Measurements from ENCODE around the gene MBD3L1.

MBD3L1 gene

GRCh38 chr19:8866344-8866743 is 34.2 kb downstream of the MBD3L1 start:
- Histone ChIP-seq H3K18ac (ENCODE audit: low read length) (no peak overlapping the region), H3K9ac (ENCODE audit: low read depth, low read length, poor library complexity) (no peak overlapping the region), H4K8ac (ENCODE audit: low read depth, low read length) (no peak overlapping the region), H2BK12ac (ENCODE audit: low read length) (no peak overlapping the region), H3K23ac (ENCODE audit: low read depth, low read length, poor library complexity) (no peak overlapping the region), H2AK5ac (ENCODE audit: low read depth, low read length) (no peak overlapping the region), H2AFZ (ENCODE audit: low read length) (no peak overlapping the region), H3K27ac (replicated peaks; ENCODE audit: low read length) (no peak overlapping the region), H2BK15ac (ENCODE audit: low read length) (no peak overlapping the region), H3K4me3 (ENCODE audit: low read length in 2 of 2) (no peak overlapping the region), H3K79me1 (ENCODE audit: low read depth, low read length) (no peaks in the 10 kb centered on the region), H2BK120ac (ENCODE audit: low read depth, low read length) (no peak overlapping the region), H3K9me3 (replicated peaks in 1 of 2; ENCODE audit: control insufficient read depth in 2 of 2, insufficient read depth in 1 of 2, low read depth in 1 of 2, low read length in 2 of 2) (peaks cover 0 to 34% of the 10 kb centered on the region in 2 donors), H3K36me3 (replicated peaks in 1 of 2; ENCODE audit: control insufficient read depth in 2 of 2, insufficient read depth in 2 of 2, low read length in 2 of 2) (no peaks in the 10 kb centered on the region), H3K4ac (ENCODE audit: low read length) (no peak overlapping the region), H3K27me3 (ENCODE audit: control insufficient read depth in 3 of 3, insufficient read depth in 3 of 3, low read depth in 1 of 3, low read length in 3 of 3) (no peaks in the 10 kb centered on the region), H4K91ac (ENCODE audit: low read depth, low read length, poor library complexity) (no peak overlapping the region), H3K14ac (ENCODE audit: low read length) (no peak overlapping the region), H2BK5ac (ENCODE audit: low read length) (no peak overlapping the region), H3K4me1 (ENCODE audit: control insufficient read depth in 2 of 2, insufficient read depth in 1 of 2, low read depth in 1 of 2, low read length in 2 of 2) (no peaks in the 10 kb centered on the region), H3K4me2 (ENCODE audit: insufficient read depth, low read length, poor library complexity, severe bottlenecking) (no peak overlapping the region)
- DNase-seq (ENCODE audit: low spot score) = no peak

DNA sequence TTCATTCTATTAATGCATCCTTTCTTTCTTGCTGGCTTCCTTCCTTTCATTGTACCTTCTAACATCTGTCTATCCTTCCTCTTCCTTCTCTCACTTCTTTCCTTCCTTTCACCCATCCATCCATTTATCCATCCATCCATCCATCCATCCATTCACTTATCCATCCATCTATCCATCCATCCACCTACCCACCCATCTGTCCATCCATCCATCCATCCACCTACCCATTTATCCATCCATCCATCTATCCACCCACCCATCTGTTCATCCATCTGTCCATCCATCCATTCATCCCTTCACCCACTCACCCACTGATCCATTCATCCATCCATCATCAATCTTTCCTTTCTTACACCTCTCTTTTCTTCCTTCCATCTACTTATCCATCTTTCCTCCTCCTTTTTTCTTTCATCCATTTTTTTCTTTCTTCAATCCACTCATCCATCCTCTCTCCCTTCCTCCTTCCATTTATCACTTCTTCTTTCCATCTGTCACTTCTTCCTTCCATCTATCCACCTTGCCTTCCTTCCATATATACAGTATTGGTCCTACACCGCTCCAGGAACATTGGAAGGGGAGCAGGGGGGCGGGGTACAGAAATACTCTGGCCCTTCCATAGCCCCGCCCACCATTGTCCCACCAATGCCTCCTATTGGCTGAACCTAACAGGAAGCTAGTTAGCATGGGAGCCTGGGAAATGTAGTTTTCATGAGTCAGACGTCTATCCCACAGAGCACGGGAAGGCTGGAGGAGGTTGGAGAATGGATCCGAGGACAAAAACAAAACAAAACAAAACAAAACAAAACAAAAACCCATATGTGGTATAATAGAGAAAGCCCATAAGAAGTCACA is 45.9 kb downstream of the MBD3L1 start:
- no peak overlapping the region for H2AFZ ChIP-seq (ENCODE audit: low read length)
- no peak overlapping the region for H2BK12ac ChIP-seq (ENCODE audit: low read length)

DNA sequence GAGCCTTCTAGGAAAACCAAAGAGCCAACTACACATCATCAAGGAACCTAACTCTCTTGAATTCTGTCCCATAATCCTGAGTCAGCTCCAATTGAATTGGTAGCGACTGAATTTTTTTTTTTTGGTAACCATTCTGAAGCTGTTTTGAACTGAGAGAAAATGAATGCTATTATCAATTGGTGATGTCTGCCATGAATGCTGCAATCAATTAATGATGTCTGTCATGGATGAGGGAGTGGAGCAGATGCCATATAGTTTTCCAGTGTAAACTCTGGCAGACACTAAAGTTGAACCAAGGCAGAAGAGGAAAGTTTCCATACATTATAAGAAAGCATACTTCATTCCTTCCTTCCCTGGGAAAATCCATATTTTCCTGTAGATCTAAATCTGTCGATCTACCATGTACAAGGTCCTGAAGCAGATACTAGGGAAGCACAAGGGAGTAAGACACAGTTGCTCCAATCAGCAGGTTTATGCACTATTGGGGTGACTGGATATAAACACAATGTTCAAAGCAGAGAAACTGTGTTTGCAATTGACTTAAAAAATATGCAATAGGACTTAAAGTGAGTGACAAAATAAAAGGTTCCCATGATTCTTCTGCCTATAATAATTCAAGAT is 48.8 kb downstream of the MBD3L1 start:
- no peak overlapping the region for H2BK15ac ChIP-seq (ENCODE audit: low read length)
- H3K4ac ChIP-seq (ENCODE audit: low read length) = no peak overlapping the region
- no peaks in the 10 kb centered on the region for H3K36me3 ChIP-seq (replicated peaks in 1 of 2; ENCODE audit: control insufficient read depth in 2 of 2, insufficient read depth in 2 of 2, low read length in 2 of 2)
- no peak overlapping the region for H2BK120ac ChIP-seq (ENCODE audit: low read depth, low read length)
- no peak overlapping the region for H3K9ac ChIP-seq (ENCODE audit: low read depth, low read length, poor library complexity)
- H4K91ac ChIP-seq (ENCODE audit: low read depth, low read length, poor library complexity) = no peak overlapping the region
- no peak overlapping the region for H2AK5ac ChIP-seq (ENCODE audit: low read depth, low read length)
- no peaks in the 10 kb centered on the region for H3K4me1 ChIP-seq (ENCODE audit: control insufficient read depth in 2 of 2, insufficient read depth in 1 of 2, low read depth in 1 of 2, low read length in 2 of 2)
- H2BK5ac ChIP-seq (ENCODE audit: low read length) = no peak overlapping the region
- WGBS, 2 donors (ENCODE audit: extremely low coverage in 2 of 2, insufficient read length in 2 of 2, insufficient replicate concordance in 1 of 2) = no CpG with 5 or more reads among the region's 2 CpGs
- no peak overlapping the region for H2BK12ac ChIP-seq (ENCODE audit: low read length)
- H3K18ac ChIP-seq (ENCODE audit: low read length) = no peak overlapping the region
- no peak overlapping the region for H2AFZ ChIP-seq (ENCODE audit: low read length)
- no peak overlapping the region for H3K14ac ChIP-seq (ENCODE audit: low read length)
- peaks cover 0 to 36% of the 10 kb centered on the region in 2 donors for H3K9me3 ChIP-seq (replicated peaks in 1 of 2; ENCODE audit: control insufficient read depth in 2 of 2, insufficient read depth in 1 of 2, low read depth in 1 of 2, low read length in 2 of 2)
- no peak for DNase-seq (ENCODE audit: low spot score)
- H3K4me3 ChIP-seq (ENCODE audit: low read length in 2 of 2) = no peak overlapping the region
- no peak overlapping the region for H3K27ac ChIP-seq (replicated peaks; ENCODE audit: low read length)
- no peak overlapping the region for H3K23ac ChIP-seq (ENCODE audit: low read depth, low read length, poor library complexity)
- H3K4me2 ChIP-seq (ENCODE audit: insufficient read depth, low read length, poor library complexity, severe bottlenecking) = no peak overlapping the region
- H3K27me3 ChIP-seq (ENCODE audit: control insufficient read depth in 3 of 3, insufficient read depth in 3 of 3, low read depth in 1 of 3, low read length in 3 of 3) = no peaks in the 10 kb centered on the region
- no peak overlapping the region for H4K8ac ChIP-seq (ENCODE audit: low read depth, low read length)
- H3K79me1 ChIP-seq (ENCODE audit: low read depth, low read length) = no peaks in the 10 kb centered on the region

More for the DNA sequence above, 45.9 kb downstream of the MBD3L1 start:
- Histone ChIP-seq H2BK120ac (ENCODE audit: low read depth, low read length) (no peak overlapping the region), H3K4me1 (ENCODE audit: control insufficient read depth in 2 of 2, insufficient read depth in 1 of 2, low read depth in 1 of 2, low read length in 2 of 2) (no peaks in the 10 kb centered on the region), H3K14ac (ENCODE audit: low read length) (no peak overlapping the region), H3K4ac (ENCODE audit: low read length) (no peak overlapping the region), H2AK5ac (ENCODE audit: low read depth, low read length) (no peak overlapping the region), H3K27ac (replicated peaks; ENCODE audit: low read length) (no peak overlapping the region), H3K23ac (ENCODE audit: low read depth, low read length, poor library complexity) (no peak overlapping the region), H4K8ac (ENCODE audit: low read depth, low read length) (no peak overlapping the region), H3K18ac (ENCODE audit: low read length) (no peak overlapping the region), H2BK15ac (ENCODE audit: low read length) (no peak overlapping the region), H3K79me1 (ENCODE audit: low read depth, low read length) (no peaks in the 10 kb centered on the region), H4K91ac (ENCODE audit: low read depth, low read length, poor library complexity) (no peak overlapping the region), H3K27me3 (ENCODE audit: control insufficient read depth in 3 of 3, insufficient read depth in 3 of 3, low read depth in 1 of 3, low read length in 3 of 3) (no peaks in the 10 kb centered on the region), H3K4me3 (ENCODE audit: low read length in 2 of 2) (no peak overlapping the region), H3K4me2 (ENCODE audit: insufficient read depth, low read length, poor library complexity, severe bottlenecking) (no peak overlapping the region), H3K9me3 (replicated peaks in 1 of 2; ENCODE audit: control insufficient read depth in 2 of 2, insufficient read depth in 1 of 2, low read depth in 1 of 2, low read length in 2 of 2) (peaks cover 0 to 20% of the 10 kb centered on the region in 2 donors), H3K9ac (ENCODE audit: low read depth, low read length, poor library complexity) (no peak overlapping the region), H2BK5ac (ENCODE audit: low read length) (no peak overlapping the region), H3K36me3 (replicated peaks in 1 of 2; ENCODE audit: control insufficient read depth in 2 of 2, insufficient read depth in 2 of 2, low read length in 2 of 2) (no peaks in the 10 kb centered on the region)
- WGBS, 2 donors (ENCODE audit: extremely low coverage in 2 of 2, insufficient read length in 2 of 2, insufficient replicate concordance in 1 of 2) = no CpG with 5 or more reads among the region's 6 CpGs
- DNase-seq (ENCODE audit: low spot score) = no peak

- Histone ChIP-seq H3K18ac (ENCODE audit: low read length) (no peak overlapping the region), H3K4me1 (ENCODE audit: control insufficient read depth in 2 of 2, insufficient read depth in 1 of 2, low read depth in 1 of 2, low read length in 2 of 2) (no peaks in the 10 kb centered on the region), H2BK12ac (ENCODE audit: low read length) (no peak overlapping the region), H2BK15ac (ENCODE audit: low read length) (no peak overlapping the region), H4K8ac (ENCODE audit: low read depth, low read length) (no peak overlapping the region), H3K27me3 (ENCODE audit: control insufficient read depth in 3 of 3, insufficient read depth in 3 of 3, low read depth in 1 of 3, low read length in 3 of 3) (no peaks in the 10 kb centered on the region), H3K4me3 (ENCODE audit: low read length in 2 of 2) (no peak overlapping the region), H2AK5ac (ENCODE audit: low read depth, low read length) (no peak overlapping the region), H3K9ac (ENCODE audit: low read depth, low read length, poor library complexity) (no peak overlapping the region), H2BK120ac (ENCODE audit: low read depth, low read length) (no peak overlapping the region), H3K14ac (ENCODE audit: low read length) (no peak overlapping the region), H4K91ac (ENCODE audit: low read depth, low read length, poor library complexity) (no peak overlapping the region), H3K4ac (ENCODE audit: low read length) (no peak overlapping the region), H3K9me3 (replicated peaks in 1 of 2; ENCODE audit: control insufficient read depth in 2 of 2, insufficient read depth in 1 of 2, low read depth in 1 of 2, low read length in 2 of 2) (peaks cover 0 to 35% of the 10 kb centered on the region in 2 donors), H2BK5ac (ENCODE audit: low read length) (no peak overlapping the region), H2AFZ (ENCODE audit: low read length) (no peak overlapping the region), H3K36me3 (replicated peaks in 1 of 2; ENCODE audit: control insufficient read depth in 2 of 2, insufficient read depth in 2 of 2, low read length in 2 of 2) (no peaks in the 10 kb centered on the region), H3K4me2 (ENCODE audit: insufficient read depth, low read length, poor library complexity, severe bottlenecking) (no peak overlapping the region), H3K79me1 (ENCODE audit: low read depth, low read length) (no peaks in the 10 kb centered on the region), H3K23ac (ENCODE audit: low read depth, low read length, poor library complexity) (no peak overlapping the region), H3K27ac (replicated peaks; ENCODE audit: low read length) (no peak overlapping the region)
- no peak for DNase-seq (ENCODE audit: low spot score)
Measured at GRCh38 chr19:8881512-8881911, 49.3 kb downstream of the MBD3L1 start.
